ENCODE data around the gene PGAP1.
"Not testable (repeated sequence)": the region's sequence is repeated elsewhere in the genome, so short reads cannot be mapped to it uniquely, and the experiment has no call there.

PGAP1 gene

GRCh38 chr2:196944570-196944969 lies 18.1 kb upstream of the PGAP1 start:
- no peak for DNase-seq

GRCh38 chr2:196941398-196942078 lies 15.0 kb upstream of the PGAP1 start:
- no peak for DNase-seq

- DNase-seq = no peak
These were observed 12.9 kb upstream of the PGAP1 start for GRCh38 chr2:196939371-196939770.

- no peak for DNase-seq
These were observed 8.9 kb upstream of the PGAP1 start for GRCh38 chr2:196935432-196935831.

GRCh38 chr2:196934672-196935071 lies 8.2 kb upstream of the PGAP1 start:
- no peak for DNase-seq

DNA sequence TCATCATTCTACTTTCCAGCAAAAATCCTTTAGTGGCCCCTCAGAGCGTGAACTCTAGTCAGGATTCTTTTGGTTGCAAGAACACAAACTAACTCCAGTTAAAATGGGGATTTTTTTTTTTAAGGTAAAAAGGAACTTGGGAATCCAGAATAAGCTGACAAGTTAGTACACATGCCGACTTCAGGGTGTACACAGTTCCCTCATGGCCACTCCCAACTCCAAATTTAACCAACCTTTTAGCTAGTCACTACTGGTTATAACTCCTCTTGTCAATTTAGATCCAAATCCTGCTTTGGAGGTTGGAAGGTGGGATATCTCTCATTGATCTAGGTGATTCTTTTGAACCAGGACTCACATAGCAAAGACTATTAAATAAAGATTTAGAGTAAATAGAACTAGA lies 5.0 kb upstream of the PGAP1 start:
- no peak for DNase-seq

DNA sequence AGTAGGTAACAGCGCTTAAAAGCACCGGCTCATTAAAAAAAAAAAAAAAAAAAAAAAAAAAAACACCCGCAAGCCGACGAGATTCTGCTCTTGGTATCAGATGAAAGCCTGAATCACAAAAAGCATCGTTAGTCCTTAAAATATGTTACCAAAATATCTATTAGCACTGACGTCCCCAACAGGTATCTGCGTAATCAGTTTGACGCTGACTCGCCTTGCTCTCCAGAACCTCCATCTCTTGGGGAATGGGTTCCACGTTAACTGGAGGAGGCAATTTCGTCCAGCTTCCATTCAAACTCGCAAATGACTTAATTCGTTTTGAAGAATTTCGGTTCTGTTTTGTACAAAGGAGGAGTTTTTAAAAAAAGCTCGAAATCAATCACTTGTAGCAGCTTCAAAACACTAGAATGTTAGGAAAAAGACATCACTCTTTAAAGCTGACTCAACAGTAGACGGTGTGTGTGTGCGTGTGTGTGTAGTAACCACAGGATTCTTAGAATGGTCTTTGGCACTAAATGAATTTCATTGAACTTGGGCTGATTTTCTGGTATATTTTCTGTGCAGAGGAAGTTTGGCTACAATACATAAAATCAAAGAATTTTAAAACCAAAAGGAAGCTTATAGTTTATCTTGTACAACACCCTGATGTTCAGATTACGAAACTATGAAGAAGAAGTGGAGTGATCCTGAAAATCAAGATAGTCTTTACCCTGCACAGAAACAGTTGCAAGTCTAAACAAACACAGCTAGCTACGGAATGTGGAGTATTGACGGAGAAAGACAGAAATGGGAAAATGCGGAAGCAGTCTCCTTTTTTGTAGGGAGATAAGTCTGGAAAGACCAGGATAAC lies 1.1 kb upstream of the PGAP1 start:
- peak; percentile 49 for DNase-seq

- peak; percentile 9 for DNase-seq
These were observed 542 bp downstream of the PGAP1 start for GRCh38 chr2:196925768-196926561.

- no peak for DNase-seq
These were observed 1.3 kb downstream of the PGAP1 start for GRCh38 chr2:196925051-196925767.

DNA sequence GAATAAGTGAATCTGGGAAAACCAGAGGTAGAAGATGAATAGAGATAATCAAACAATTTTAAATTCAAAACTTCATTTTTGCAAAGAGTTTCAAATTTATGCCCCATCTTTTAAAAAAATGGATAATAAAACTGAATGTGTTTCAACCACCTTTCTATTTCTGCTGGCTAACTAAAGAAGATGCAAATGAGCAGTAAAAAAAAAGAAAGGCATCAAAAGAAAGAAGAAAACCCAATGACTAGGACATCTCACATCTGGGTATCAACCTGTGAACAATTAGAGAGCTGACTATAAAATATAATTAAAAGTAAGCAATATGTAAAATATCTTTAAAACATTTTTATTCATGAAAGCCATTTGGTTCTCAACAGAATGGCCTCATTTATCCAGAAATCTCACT lies 2.5 kb downstream of the PGAP1 start:
- no peak for DNase-seq

GRCh38 chr2:196918927-196919326 lies 7.6 kb downstream of the PGAP1 start:
- no peak for DNase-seq

DNA sequence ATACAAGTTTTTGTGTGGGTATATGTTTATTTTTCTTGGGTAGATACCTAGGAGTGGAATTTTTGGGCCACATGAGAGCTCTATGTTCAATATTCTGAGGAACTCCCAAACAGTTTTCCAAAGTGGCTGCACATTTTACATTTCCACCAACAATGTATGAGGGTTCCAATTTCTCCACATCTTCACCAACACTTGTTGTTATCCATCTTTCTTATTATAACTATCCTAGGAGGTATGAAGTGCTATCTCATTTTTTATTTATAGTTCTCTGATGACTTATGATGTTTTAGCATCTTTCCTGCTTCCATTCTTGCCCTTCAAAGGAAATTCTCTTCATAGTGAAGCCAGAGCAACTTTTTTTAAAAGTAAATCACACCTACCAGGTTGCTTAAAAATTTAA lies 8.7 kb downstream of the PGAP1 start:
- no peak for DNase-seq

DNA sequence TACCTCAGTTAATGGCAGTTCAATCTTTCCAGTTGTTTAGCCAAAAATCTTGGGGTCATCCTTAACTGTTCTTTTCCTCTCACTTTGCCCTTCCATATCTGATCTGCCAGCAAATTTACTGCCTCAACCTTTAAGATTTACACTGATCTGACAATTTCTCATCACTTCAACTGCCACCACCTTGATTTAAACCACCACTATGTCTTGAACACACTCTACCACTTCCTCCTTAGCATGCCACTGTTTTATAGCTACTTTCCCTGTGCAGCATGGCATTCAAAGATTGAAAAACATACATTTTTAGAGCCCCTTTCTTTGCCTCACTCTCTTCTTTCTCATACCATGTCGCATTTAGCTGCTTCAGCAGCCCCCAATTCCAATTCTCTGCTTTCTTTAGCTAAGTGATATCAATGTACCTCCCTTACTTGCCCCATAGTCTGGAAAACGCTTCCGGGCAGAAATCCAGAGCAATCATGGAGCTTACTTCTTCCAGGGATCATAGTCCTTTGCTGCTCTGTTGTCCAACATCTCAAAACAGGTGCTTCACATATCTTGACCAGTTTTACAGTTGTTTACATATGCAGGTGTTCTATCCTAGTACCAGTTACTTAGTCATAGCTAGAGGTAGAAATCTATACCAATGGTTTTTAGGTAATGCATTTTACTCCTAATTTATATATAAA lies 10.9 kb downstream of the PGAP1 start:
- no peak for DNase-seq

DNA sequence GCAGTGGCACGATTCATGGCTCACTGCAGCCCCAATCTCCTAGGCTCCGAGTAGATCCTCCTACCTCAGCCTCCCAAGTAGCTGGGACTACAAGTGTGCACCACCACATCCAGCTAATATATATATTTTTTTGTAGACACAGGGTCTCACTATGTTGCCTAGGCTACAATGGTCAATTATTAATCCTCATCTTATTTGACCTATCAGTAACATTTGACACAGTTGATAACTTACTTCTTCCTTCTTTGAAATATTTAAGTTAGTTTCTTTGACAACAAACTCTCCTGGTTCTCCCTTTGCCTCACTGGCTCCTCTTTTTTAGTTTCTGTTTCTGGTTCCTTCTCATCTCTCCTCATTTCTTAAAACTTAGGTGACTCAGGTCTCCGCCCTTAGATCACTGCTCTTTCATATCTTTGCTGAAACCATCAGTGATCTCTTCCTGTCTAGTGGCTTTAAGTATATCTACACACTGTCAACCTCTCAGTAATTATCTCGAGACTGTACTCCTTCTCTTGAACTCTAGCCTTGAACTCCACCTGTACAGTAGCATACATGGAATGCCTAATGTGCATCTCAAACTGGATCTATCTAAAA lies 11.5 kb downstream of the PGAP1 start:
- DNase-seq = no peak

- no peak for DNase-seq
These were observed 12.8 kb downstream of the PGAP1 start for GRCh38 chr2:196913691-196914090.

GRCh38 chr2:196905365-196905764 lies 21.1 kb downstream of the PGAP1 start:
- DNase-seq = not testable (repeated sequence)

GRCh38 chr2:196902828-196903227 lies 23.7 kb downstream of the PGAP1 start:
- DNase-seq = no peak

GRCh38 chr2:196900843-196901242 lies 25.7 kb downstream of the PGAP1 start:
- no peak for DNase-seq

DNA sequence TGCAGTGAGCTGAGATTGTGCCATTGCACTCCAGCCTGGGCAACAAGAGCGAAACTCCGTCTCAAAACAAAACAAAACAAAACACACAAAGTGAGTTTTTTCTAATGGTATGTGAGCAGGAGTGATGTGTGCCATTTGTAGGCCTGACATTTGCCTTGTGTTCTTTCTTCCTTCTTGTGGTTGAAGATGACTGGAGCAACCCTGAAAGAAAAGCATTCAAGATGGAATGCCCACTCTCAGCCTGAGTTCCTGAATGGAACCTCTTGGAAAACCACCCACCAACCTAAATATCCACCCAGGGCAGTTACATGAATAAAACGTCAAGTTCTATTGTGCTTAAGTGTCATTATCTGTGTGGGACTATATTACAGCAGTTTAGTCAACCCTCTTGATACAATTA lies 26.5 kb downstream of the PGAP1 start:
- DNase-seq = no peak

- no peak for DNase-seq
These were observed 35.4 kb downstream of the PGAP1 start for GRCh38 chr2:196891136-196891535.

DNA sequence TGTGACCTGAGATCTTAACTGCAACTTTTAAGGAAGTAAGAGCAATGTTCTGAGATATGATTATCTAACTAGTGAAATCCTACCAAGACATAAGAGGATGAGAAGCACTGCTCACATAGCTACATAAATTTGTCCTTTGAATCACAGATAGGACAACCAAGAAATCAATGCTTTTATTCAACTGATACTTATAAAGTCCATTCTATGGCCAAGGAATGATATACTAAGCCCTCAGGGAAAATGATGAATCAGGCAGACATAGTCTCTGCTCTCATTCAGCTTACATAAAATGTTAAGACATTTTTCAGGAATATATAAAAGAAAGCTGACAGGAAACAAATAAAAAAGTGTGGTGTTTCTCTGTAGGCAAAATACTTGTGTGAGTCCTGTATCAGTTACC lies 39.1 kb downstream of the PGAP1 start:
- DNase-seq = no peak

DNA sequence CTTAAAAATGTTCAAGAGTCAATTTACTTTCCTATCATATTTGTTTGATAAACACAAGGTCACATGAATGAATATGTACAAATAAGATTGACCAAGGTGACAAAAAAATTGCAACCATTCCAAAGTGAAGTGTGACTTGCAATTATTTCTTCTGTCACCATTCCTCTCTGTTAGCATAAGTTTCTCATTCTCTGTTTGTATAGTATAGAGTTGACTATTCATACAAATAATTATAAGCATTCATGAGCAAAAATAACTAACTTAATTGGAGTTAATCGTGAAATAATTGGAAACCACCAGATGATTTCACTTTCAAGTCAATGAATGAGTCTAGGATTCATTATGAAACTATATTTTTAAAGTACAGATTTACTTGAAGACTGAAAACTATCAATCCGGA lies 42.1 kb downstream of the PGAP1 start:
- DNase-seq = no peak

Data from effector CD4-positive, alpha-beta T cell (primary cell).